GM12801 (cell line): Measurements from ENCODE around the gene TLR5.

Experiments used
- CTCF ChIP-seq: IDR thresholded peaks from one replicate; pipeline ENCODE4 v1.5.1; 2011; ENCODE audit warnings: control low read depth; ENCODE audit not compliant: insufficient read length; ENCODE audit errors: extremely low read depth

Gene TLR5

GRCh38 chr1:223105568-223105967 lies 37.5 kb downstream of the TLR5 start:
- no peak for TF ChIP-seq CTCF

- no peak for TF ChIP-seq CTCF
Measured at GRCh38 chr1:223102797-223103533, 40.1 kb downstream of the TLR5 start.

- no peak for TF ChIP-seq CTCF
Measured at GRCh38 chr1:223097713-223098112, 45.3 kb downstream of the TLR5 start.

GRCh38 chr1:223095870-223096269 lies 47.2 kb downstream of the TLR5 start:
- TF ChIP-seq CTCF, result no peak

GRCh38 chr1:223091896-223092295 lies 51.2 kb downstream of the TLR5 start:
- TF ChIP-seq CTCF, result no peak

GRCh38 chr1:223089250-223089649 lies 53.8 kb downstream of the TLR5 start:
- no peak for TF ChIP-seq CTCF

GRCh38 chr1:223088713-223089240 lies 54.3 kb downstream of the TLR5 start:
- TF ChIP-seq CTCF, result no peak
